ENCODE data around the gene PTK7. TPM values are rescaled to one million over a fixed set of nuclear protein-coding genes. Genes with fewer than 3 reads are reported as not detected.

PTK7 gene
- total RNA-seq, 1 experiment from 2014 or later, result 42.6 TPM

DNA sequence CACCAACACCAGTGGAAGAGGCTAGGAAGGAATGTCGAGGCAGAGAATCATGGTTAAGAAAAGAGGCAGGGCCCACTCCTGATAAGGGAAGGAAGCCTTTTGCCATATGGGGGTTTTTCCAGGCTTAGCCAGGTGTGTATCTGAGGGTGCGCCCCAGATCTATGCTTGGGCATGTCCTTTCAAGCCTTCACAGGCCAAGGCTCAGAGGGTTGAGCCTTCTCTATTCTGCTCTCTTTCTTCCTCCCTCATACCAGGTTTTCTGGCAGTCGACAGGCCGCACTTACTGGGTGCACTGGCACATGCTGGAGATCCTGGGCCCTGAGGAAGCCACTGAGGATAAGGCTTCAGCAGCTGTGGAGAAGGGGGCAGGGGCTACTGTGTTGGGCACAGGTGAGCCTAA is 110.6 kb downstream of the PTK7 start:
- no peak overlapping the region for H3K27ac Mint-ChIP-seq (ENCODE audit: low read depth, unreplicated experiment)
- CTCF ChIA-PET, result no interaction called here
- POLR2A ChIA-PET, result no interaction called here
- intact Hi-C loops (cut with micrococcal nuclease), result no loop called here
- H3K27me3 Mint-ChIP-seq (ENCODE audit: insufficient read depth, unreplicated experiment), result no peaks in the 10 kb centered on the region
- BruUV-seq (replicated peaks), result no TSS peak
- TF ChIP-seq, protein P1, sequence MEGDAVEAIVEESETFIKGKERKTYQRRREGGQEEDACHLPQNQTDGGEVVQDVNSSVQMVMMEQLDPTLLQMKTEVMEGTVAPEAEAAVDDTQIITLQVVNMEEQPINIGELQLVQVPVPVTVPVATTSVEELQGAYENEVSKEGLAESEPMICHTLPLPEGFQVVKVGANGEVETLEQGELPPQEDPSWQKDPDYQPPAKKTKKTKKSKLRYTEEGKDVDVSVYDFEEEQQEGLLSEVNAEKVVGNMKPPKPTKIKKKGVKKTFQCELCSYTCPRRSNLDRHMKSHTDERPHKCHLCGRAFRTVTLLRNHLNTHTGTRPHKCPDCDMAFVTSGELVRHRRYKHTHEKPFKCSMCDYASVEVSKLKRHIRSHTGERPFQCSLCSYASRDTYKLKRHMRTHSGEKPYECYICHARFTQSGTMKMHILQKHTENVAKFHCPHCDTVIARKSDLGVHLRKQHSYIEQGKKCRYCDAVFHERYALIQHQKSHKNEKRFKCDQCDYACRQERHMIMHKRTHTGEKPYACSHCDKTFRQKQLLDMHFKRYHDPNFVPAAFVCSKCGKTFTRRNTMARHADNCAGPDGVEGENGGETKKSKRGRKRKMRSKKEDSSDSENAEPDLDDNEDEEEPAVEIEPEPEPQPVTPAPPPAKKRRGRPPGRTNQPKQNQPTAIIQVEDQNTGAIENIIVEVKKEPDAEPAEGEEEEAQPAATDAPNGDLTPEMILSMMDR (IDR thresholded peaks at IDR 0.05; ENCODE audit: unreplicated experiment), result no peak
- DNase-seq (ENCODE audit: unreplicated experiment), result no peak
- no peak overlapping the region for H3K4me3 Mint-ChIP-seq (ENCODE audit: unreplicated experiment)
- H3K4me1 Mint-ChIP-seq (ENCODE audit: insufficient read depth, unreplicated experiment), result peaks cover 36% of the 10 kb centered on the region
- peaks cover 46% of the 10 kb centered on the region for H3K36me3 Mint-ChIP-seq (ENCODE audit: insufficient read depth, unreplicated experiment)
- no peaks in the 10 kb centered on the region for H3K9me3 Mint-ChIP-seq (ENCODE audit: unreplicated experiment)

DNA sequence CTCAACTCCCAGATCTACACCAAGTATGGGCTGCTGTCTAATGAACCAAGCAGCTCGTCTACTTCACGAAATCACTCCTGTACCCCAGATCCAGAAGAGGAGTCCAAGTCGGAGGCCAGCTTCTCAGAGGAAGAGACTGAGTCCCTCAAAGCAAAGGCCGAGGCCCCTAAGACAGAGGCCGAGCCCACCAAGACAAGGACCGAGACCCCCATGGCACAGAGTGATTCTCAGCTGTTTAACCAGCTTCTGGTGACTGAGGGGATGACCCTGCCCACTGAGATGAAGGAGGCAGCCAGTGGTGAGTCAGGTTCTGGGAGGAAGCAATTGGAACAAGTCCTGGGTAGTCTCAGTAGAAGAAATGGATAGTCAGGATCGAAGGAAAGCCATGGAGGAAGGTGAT is 111.7 kb downstream of the PTK7 start:
- TF ChIP-seq, protein P1 (IDR thresholded peaks at IDR 0.05; ENCODE audit: unreplicated experiment), result no peak
- Mint-ChIP-seq H3K4me3 (ENCODE audit: unreplicated experiment) (no peak overlapping the region), H3K4me1 (ENCODE audit: insufficient read depth, unreplicated experiment) (peaks cover 31% of the 10 kb centered on the region), H3K36me3 (ENCODE audit: insufficient read depth, unreplicated experiment) (peaks cover 54% of the 10 kb centered on the region), H3K27me3 (ENCODE audit: insufficient read depth, unreplicated experiment) (no peaks in the 10 kb centered on the region), H3K27ac (ENCODE audit: low read depth, unreplicated experiment) (no peak overlapping the region), H3K9me3 (ENCODE audit: unreplicated experiment) (no peaks in the 10 kb centered on the region)
- DNase-seq (ENCODE audit: unreplicated experiment), result no peak
- ChIA-PET POLR2A (interaction anchor here (1.4 kb wide), 1 partner anchor 41 kb away, joined by 5 read pairs; the partner anchor contains the start of gene DNPH1), CTCF (interaction anchor here (0.5 to 0.7 kb wide), 2 partner anchors 67 to 211 kb away, joined by 3 read pairs; no protein-coding TSS in a partner anchor)
- intact Hi-C loops (cut with micrococcal nuclease), result no loop called here
- BruUV-seq (replicated peaks), result no TSS peak

DNA sequence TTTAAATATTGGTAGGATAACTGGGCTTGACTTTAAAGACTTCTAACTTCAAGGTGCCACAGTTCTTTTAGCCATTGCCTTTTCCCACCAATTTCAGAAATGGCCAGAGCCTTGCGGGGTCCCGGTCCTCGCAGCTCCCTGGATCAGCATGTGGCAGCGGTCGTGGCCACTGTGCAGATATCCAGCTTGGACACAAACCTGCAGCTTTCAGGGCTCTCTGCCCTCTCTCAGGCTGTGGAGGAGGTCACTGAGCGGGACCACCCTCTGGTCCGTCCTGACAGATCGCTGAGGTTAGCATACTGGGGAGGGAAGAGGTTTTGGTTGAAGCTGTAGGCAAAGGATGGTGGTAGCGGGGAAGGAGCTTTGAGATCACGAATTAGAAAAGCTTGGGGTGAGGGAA is 112.3 kb downstream of the PTK7 start:
- H3K36me3 Mint-ChIP-seq (ENCODE audit: insufficient read depth, unreplicated experiment), result peaks cover 60% of the 10 kb centered on the region
- H3K4me3 Mint-ChIP-seq (ENCODE audit: unreplicated experiment), result no peak overlapping the region
- ChIA-PET POLR2A (interaction anchor here (1.4 kb wide), 1 partner anchor 40 kb away, joined by 5 read pairs; the partner anchor contains the start of gene DNPH1), CTCF (interaction anchor here (0.5 kb wide), 1 partner anchor 210 kb away, joined by 3 read pairs; no protein-coding TSS in a partner anchor)
- no peaks in the 10 kb centered on the region for H3K27me3 Mint-ChIP-seq (ENCODE audit: insufficient read depth, unreplicated experiment)
- intact Hi-C loops (cut with micrococcal nuclease), result no loop called here
- H3K4me1 Mint-ChIP-seq (ENCODE audit: insufficient read depth, unreplicated experiment), result peaks cover 25% of the 10 kb centered on the region
- H3K9me3 Mint-ChIP-seq (ENCODE audit: unreplicated experiment), result no peaks in the 10 kb centered on the region
- no TSS peak for BruUV-seq (replicated peaks)
- DNase-seq (ENCODE audit: unreplicated experiment), result no peak
- TF ChIP-seq, protein P1 (IDR thresholded peaks at IDR 0.05; ENCODE audit: unreplicated experiment), result no peak
- H3K27ac Mint-ChIP-seq (ENCODE audit: low read depth, unreplicated experiment), result peak overlapping the region; percentile 61

DNA sequence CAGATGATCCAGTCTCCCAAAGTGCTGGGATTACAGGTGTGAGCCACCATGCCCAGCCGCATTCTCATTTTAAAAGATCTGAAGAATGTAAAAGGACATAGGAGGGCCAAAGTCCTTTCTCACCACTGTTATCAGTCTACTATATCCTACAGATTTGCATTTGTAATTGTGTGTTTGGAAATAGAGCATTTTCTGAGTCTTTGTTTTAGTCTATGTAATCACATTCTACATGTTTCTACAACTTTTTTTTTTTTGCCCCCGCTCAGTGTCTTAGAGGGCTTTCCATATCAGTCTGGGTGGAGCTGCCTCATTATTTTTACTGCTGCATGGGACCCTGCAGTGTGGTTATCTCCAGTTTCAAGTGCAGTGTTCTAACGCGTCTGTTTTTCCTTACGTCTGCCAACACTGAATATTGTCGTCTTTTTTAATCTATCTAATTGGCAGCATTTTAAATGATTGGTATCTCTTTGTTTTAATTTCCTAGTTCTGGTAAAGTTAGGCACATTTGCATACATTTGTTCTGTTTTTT is 113.7 kb downstream of the PTK7 start:
- Mint-ChIP-seq H3K4me3 (ENCODE audit: unreplicated experiment) (no peak overlapping the region), H3K36me3 (ENCODE audit: insufficient read depth, unreplicated experiment) (peaks cover 58% of the 10 kb centered on the region), H3K9me3 (ENCODE audit: unreplicated experiment) (no peaks in the 10 kb centered on the region), H3K27me3 (ENCODE audit: insufficient read depth, unreplicated experiment) (no peaks in the 10 kb centered on the region), H3K4me1 (ENCODE audit: insufficient read depth, unreplicated experiment) (peaks cover 12% of the 10 kb centered on the region), H3K27ac (ENCODE audit: low read depth, unreplicated experiment) (no peak overlapping the region)
- DNase-seq (ENCODE audit: unreplicated experiment), result no peak
- intact Hi-C loops (cut with micrococcal nuclease), result no loop called here
- no TSS peak for BruUV-seq (replicated peaks)
- ChIA-PET CTCF (interaction anchor here (0.6 kb wide), 1 partner anchor 359 kb away, joined by 3 read pairs; no protein-coding TSS in a partner anchor), POLR2A (interaction anchor here (0.7 kb wide), 1 partner anchor 34 kb away, joined by 3 read pairs; no protein-coding TSS in a partner anchor)
- TF ChIP-seq, protein P1 (IDR thresholded peaks at IDR 0.05; ENCODE audit: unreplicated experiment), result no peak
